T-helper 2 cell (primary cell): Measurements from ENCODE around the gene SERTAD2.
A peak's percentile ranks its signal among the peaks of the same experiment; 100 is the strongest.

Experiments
- DNase-seq, 5 experiments: peaks; one replicate each; pipeline versions ENCODE4 v3.0.0 to v3.0.0-alpha.2; 2012 to 2022

SERTAD2 gene

GRCh38 chr2:64649013-64649484, 4.7 kb downstream of the SERTAD2 start:
- no peak for DNase-seq

- DNase-seq = peak; percentile 64 to 81 (median 76)
These were observed 7.5 kb downstream of the SERTAD2 start for GRCh38 chr2:64646007-64646880.

- DNase-seq = peak in 2 of 5 experiments; percentile 48 to 49
These were observed 9.0 kb downstream of the SERTAD2 start for GRCh38 chr2:64644458-64645382.

- no peak for DNase-seq
These were observed 9.8 kb downstream of the SERTAD2 start for GRCh38 chr2:64643838-64644457.

GRCh38 chr2:64641599-64641998, 12.1 kb downstream of the SERTAD2 start:
- DNase-seq = no peak

GRCh38 chr2:64640153-64641044, 13.3 kb downstream of the SERTAD2 start:
- no peak for DNase-seq

- DNase-seq = no peak
These were observed 14.0 kb downstream of the SERTAD2 start for GRCh38 chr2:64639691-64640090.

- DNase-seq = no peak
These were observed 15.1 kb downstream of the SERTAD2 start for GRCh38 chr2:64638502-64639120.

- DNase-seq = no peak
These were observed 15.8 kb downstream of the SERTAD2 start for GRCh38 chr2:64637931-64638330.

GRCh38 chr2:64637000-64637635, 16.6 kb downstream of the SERTAD2 start:
- DNase-seq = peak in 1 of 5 experiments; percentile 37

- peak in 1 of 5 experiments; percentile 27 for DNase-seq
These were observed 17.5 kb downstream of the SERTAD2 start for GRCh38 chr2:64635976-64636911.

- DNase-seq = no peak
These were observed 19.1 kb downstream of the SERTAD2 start for GRCh38 chr2:64634345-64635267.

- no peak for DNase-seq
These were observed 20.6 kb downstream of the SERTAD2 start for GRCh38 chr2:64632835-64633819.

GRCh38 chr2:64631771-64632170, 21.9 kb downstream of the SERTAD2 start:
- no peak for DNase-seq

- no peak for DNase-seq
These were observed 23.0 kb downstream of the SERTAD2 start for GRCh38 chr2:64630752-64631151.

- no peak for DNase-seq
These were observed 23.8 kb downstream of the SERTAD2 start for GRCh38 chr2:64629875-64630274.

GRCh38 chr2:64629329-64629781, 24.4 kb downstream of the SERTAD2 start:
- no peak for DNase-seq
